Kidney (tissue), 14 donors: ENCODE measurements around the gene GNS. TPM values are rescaled to one million over a fixed set of nuclear protein-coding genes. Genes with fewer than 3 reads are reported as not detected.
"Not testable (repeated sequence)": the region's sequence is repeated elsewhere in the genome, so short reads cannot be mapped to it uniquely, and the experiment has no call there.

Experiments
- DNase-seq, 5 donors: peaks; one replicate each; pipeline ENCODE4 v3.0.0-alpha.2; 2013 to 2020
- FAIRE-seq: peaks from 2 replicates; lab custom pipeline; 2012; peaks lifted over from hg19 to GRCh38; lab: Jason Lieb, UNC
- H3K27ac ChIP-seq, 2 donors: one replicate each; pipeline ENCODE4 v1.7.0; 2013; ENCODE audit warnings: low read depth in 2 of 2, low read length in 2 of 2, inconsistent platforms in 1 of 2
- H3K27me3 ChIP-seq: one replicate; pipeline ENCODE4 v1.7.1; 2013; ENCODE audit warnings: low read length, inconsistent platforms; ENCODE audit not compliant: control insufficient read depth, insufficient read depth
- H3K36me3 ChIP-seq, 3 donors: one replicate each; pipeline versions ENCODE4 v1.7.0 to v1.7.1; 2013; ENCODE audit warnings: low read length in 3 of 3, control low read depth in 1 of 3, inconsistent platforms in 1 of 3; ENCODE audit not compliant: insufficient read depth in 3 of 3, control insufficient read depth in 2 of 3
- H3K4me1 ChIP-seq, 3 donors: one replicate each; pipeline versions ENCODE4 v1.7.0 to v1.7.1; 2013; ENCODE audit warnings: low read length in 3 of 3, inconsistent platforms in 1 of 3, low read depth in 1 of 3; ENCODE audit not compliant: control insufficient read depth in 2 of 3, insufficient read depth in 2 of 3
- H3K4me3 ChIP-seq, 3 donors: one replicate each; pipeline versions ENCODE4 v1.7.0 to v1.8.1; 2013; ENCODE audit warnings: low read length in 3 of 3, control low read depth in 1 of 3, inconsistent platforms in 1 of 3
- H3K9ac ChIP-seq, 3 donors: one replicate each; pipeline versions ENCODE4 v1.7.0 to v1.7.1; 2013; ENCODE audit warnings: low read length in 3 of 3, control low read depth in 1 of 3, inconsistent platforms in 1 of 3
- H3K9me3 ChIP-seq, 3 donors: one replicate each; pipeline versions ENCODE4 v1.7.0 to v1.7.1; 2013; ENCODE audit warnings: low read length in 3 of 3, control low read depth in 1 of 3, inconsistent platforms in 1 of 3; ENCODE audit not compliant: control insufficient read depth in 2 of 3, insufficient read depth in 1 of 3
- CTCF ChIP-seq: IDR thresholded peaks from 3 replicates; pipeline ENCODE4 v1.5.1; 2012; ENCODE audit warnings: mild to moderate bottlenecking, moderate library complexity, borderline replicate concordance; ENCODE audit not compliant: insufficient read depth; ENCODE audit errors: extremely low read depth
- intact Hi-C: fragments of 100-400 bp; cut with DNase I; formaldehyde crosslinking; loops from one replicate; pipeline ENCODE4 v1.11.1; 2022
- polyA plus RNA-seq: library from polyadenylated mRNA; stranded (reverse); fragments of 350-450 nt; fragmentation: Illumina TruSeq; extraction: RNeasy Lipid Tissue Mini Kit (QIAGEN cat#74804); gene quantifications from one replicate; pipeline ENCODE4 v1.2.3, GENCODE V29; 2014; ENCODE audit warnings: low read depth, low replicate concordance; ENCODE audit not compliant: insufficient read depth
- total RNA-seq: library from RNA; stranded (reverse); fragmentation: NEBNext Ultra II Directional; extraction: Animal tissue kit (Norgen Biotek cat#: 25700); gene quantifications from one replicate; pipeline ENCODE4 v1.2.1, GENCODE V29; 2021
- donor health status: control.
- donor health status: control.
- donor health status: control.
- donor health status: control.
- donor health status: control.
- donor health status: DM: yes; HTN: yes; CAD: no.
- donor health status: Normal renal cell carcinoma (clear cell type).

GNS gene
- total and polyA plus RNA-seq, 2 donors from 2014 or later, result 108 to 215 TPM

DNA sequence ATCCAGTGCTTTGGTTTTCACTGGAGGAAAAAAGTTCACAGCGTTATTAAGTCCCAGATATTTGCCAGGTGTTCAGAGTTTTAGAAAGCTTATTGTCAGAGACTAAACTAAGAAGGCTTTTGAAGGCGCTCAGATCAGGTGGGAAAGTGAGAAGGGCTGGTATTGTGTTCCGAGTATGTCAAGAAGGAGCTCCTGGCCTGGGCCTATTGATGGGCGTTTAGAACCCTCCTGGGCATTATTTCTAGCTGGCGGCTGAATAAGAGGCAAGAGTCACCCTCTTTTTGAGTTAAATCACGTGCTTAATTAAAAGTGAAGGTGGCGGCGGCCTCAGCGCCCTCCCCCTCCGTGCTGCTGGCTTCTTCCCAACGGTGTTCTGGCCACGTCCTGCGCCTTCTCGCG is 20.9 kb upstream of the GNS start:
- DNase-seq, result peak in 1 of 5 donors; percentile 43

DNA sequence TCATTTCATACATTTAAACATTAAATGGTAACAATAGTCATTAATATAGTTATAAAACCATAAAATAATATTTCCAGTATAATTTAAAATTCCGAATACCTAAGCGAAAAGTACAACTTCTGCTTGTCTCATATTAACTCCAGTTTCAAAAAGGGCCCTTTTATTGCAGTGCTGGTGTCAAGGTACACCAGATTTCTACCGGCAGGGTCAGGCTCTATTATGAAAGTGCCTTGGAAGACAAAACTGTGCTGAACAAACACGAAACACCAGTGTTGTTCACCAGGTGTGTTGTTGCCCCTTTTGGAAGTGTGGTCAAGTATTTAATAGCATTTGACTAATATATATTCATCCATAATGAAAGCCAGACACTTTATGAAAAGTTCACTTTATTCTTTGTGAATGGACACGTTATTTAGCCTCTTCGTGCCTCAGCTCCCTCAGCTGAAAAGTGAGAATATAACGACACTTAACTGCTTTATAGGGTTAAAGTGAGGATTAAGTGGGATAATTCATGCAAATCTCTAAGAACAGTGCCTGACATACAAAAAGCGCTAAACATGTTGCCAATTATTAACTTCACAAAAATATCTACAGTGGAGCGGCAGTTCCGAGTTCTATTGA is 20.3 kb upstream of the GNS start:
- peaks cover 7% of the 10 kb centered on the region for H3K27me3 ChIP-seq
- peaks cover 0 to 6% (median 0%) of the 10 kb centered on the region in 3 donors for H3K9me3 ChIP-seq
- no peak for FAIRE-seq
- H3K27ac ChIP-seq, result peak overlapping the region; percentile 75 to 86
- H3K36me3 ChIP-seq, result no peaks in the 10 kb centered on the region
- H3K4me1 ChIP-seq, result peaks cover 0 to 13% (median 11%) of the 10 kb centered on the region in 3 donors
- H3K9ac ChIP-seq, result peak overlapping the region in 1 of 3 donors; percentile 68
- no peak for TF ChIP-seq CTCF
- intact Hi-C loops, result no loop called here
- peak overlapping the region in 2 of 3 donors; percentile 59 to 67 for H3K4me3 ChIP-seq
- DNase-seq, result no peak

More for the DNA sequence above, 20.9 kb upstream of the GNS start:
- H3K9me3 ChIP-seq, result peaks cover 0 to 6% (median 0%) of the 10 kb centered on the region in 3 donors
- no peak for FAIRE-seq
- no peaks in the 10 kb centered on the region for H3K36me3 ChIP-seq
- H3K9ac ChIP-seq, result peak overlapping the region in 2 of 3 donors; percentile 22 to 68
- no peak for TF ChIP-seq CTCF
- H3K27me3 ChIP-seq, result peaks cover 7% of the 10 kb centered on the region
- H3K27ac ChIP-seq, result peak overlapping the region; percentile 75 to 86
- H3K4me3 ChIP-seq, result peak overlapping the region in 2 of 3 donors; percentile 59 to 67
- intact Hi-C loops, result no loop called here
- H3K4me1 ChIP-seq, result peaks cover 0 to 13% (median 11%) of the 10 kb centered on the region in 3 donors

- H3K27ac ChIP-seq, H3K9me3 ChIP-seq, H3K9ac ChIP-seq, H3K4me3 ChIP-seq, DNase-seq, FAIRE-seq, H3K27me3 ChIP-seq, H3K4me1 ChIP-seq, H3K36me3 ChIP-seq, intact Hi-C loops: not testable (repeated sequence)
These were observed 16.0 kb upstream of the GNS start for GRCh38 chr12:64775147-64775736.

GRCh38 chr12:64773386-64773785 is 14.2 kb upstream of the GNS start:
- no peak for FAIRE-seq
- Histone ChIP-seq H3K27ac (no peak overlapping the region), H3K9me3 (peaks cover 0 to 6% (median 0%) of the 10 kb centered on the region in 3 donors), H3K9ac (no peak overlapping the region), H3K4me1 (no peaks in the 10 kb centered on the region), H3K4me3 (no peak overlapping the region), H3K36me3 (no peaks in the 10 kb centered on the region), H3K27me3 (no peaks in the 10 kb centered on the region)
- DNase-seq, result no peak
- TF ChIP-seq CTCF, result no peak
- intact Hi-C loops, result no loop called here
